HG02884 (cell line): ENCODE measurements around the gene MAP3K8.
"Not testable (repeated sequence)": the region's sequence is repeated elsewhere in the genome, so short reads cannot be mapped to it uniquely, and the experiment has no call there.

ENCODE experiments used
- ATAC-seq: cut with Tn5 transposase; IDR thresholded peaks from one replicate; pipeline ENCODE4 v1.9.1; 2021; ENCODE audit warnings: mild to moderate bottlenecking, moderate library complexity; ENCODE audit not compliant: unreplicated experiment

The MAP3K8 gene

DNA sequence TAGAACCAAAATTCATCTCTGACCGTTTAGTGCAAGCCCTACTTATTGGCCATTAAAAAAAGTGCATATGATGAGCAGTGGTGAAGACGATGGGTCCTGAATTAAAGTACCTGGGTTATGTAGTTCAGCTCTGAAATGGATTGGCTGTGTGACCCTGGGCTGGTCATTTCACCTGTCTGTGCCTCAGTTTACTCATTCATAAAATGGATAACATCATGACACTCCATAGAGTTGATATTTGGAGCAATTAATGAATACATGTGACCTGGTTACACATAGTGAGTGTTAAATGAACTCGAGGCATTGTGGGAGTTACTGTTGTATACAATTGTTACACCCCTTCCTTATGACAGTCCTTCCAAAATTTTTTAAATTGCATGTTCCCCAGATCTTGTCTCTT, 9.1 kb downstream of the MAP3K8 start:
- ATAC-seq = no peak

DNA sequence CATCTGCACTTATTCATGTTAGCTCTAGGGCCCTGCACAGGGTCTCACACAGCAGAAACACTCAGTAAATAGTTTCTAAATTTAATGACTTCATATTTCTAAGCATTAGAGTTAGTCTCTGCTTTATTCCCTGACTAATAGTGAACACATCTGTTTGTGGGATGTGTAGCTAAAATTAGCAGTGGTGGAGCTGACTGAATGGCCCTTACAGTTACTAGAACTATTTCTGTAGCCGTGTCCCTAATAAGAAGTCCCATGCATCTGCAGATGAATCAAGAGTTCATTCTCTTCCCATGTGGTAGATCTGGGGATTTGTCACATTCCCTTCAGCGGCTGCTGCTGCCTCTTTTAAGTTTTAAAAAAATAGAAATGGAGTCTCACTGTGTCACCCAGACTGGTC, 11.7 kb downstream of the MAP3K8 start:
- ATAC-seq = no peak

DNA sequence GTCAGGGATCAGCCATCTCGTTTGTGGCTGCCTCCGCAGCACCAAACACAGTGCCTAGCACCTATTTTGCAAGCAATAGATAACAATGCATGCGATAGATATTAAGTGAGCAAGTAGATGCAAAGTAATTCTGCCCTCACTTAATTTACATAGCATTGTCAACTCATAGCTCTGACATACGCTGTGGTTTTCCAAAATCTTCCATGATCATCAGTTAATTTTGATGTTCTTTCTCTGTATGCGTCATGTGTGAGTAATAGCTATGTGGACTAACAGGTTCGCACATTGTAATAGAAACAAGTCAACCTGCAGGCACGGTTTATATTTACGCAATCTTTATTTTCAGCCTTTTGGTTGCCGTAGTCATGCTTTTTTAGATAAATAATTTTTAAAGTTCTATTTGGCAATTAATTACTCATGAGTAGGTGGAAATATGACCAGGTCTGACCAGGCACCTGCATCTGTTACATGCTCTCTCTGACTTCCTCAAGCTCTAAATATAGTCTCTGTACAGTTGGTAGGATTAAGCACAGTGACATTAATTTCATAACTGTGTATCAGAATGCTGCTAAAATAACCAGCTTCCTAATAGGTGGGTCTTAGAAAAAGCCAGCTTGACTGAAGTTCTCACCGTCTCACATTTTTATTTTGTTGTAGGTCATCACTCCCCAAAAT, 13.3 kb downstream of the MAP3K8 start:
- ATAC-seq = no peak

DNA sequence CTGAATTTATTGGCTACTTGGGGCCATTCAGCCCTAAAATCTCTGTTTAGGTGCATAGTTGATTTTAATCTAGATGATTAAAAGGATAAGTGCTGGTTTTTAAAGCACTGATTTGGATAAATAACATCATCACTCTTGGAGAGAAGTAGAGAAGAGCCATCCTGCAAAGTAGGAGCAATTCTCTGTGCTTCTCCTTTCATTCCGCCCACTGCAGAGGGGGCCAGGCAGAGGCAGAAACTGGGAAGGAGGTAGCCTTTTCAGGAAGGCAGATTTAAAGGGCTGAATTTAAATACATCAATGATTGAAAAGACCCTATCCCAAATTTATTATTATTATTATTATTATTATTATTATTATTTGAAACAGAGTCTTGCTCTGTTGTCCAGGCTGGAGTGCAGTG, 14.1 kb downstream of the MAP3K8 start:
- no peak for ATAC-seq

DNA sequence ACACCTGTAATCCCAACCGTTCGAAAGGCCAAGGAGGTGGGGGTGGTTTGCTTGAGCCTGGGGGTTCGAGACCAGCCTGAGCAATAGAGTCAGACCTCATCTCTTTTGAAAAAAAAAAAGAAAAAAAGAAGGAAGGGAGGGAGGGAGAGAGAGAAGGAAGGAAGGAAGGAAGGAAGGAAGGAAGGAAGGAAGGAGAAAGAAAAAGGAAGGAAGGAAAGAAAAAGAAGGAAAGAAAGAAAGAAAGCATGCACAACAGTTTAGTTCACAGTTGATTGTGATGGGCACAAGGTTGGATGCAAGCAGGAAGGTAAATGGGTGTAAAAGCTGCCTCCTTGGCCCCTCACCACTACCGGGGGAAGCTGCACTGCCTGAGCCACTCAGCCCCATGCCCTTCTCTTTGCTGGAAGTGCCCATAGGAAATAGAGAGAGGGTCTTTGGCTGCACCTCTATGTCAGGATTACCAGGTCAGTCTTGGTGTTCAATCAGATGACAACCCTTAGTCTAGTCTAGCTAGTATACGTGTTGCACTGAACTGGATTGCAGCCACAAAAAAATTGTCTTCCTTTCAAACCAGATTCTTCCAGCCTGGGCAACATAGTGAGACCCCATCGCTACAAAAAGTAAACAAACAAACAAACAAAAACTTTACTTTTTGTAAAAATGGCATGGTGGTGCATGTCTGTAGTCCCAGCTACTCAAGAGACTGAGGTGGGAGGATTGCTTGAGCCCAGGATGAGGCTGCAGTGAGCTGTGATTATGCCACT, 20.0 kb downstream of the MAP3K8 start:
- ATAC-seq = no peak

DNA sequence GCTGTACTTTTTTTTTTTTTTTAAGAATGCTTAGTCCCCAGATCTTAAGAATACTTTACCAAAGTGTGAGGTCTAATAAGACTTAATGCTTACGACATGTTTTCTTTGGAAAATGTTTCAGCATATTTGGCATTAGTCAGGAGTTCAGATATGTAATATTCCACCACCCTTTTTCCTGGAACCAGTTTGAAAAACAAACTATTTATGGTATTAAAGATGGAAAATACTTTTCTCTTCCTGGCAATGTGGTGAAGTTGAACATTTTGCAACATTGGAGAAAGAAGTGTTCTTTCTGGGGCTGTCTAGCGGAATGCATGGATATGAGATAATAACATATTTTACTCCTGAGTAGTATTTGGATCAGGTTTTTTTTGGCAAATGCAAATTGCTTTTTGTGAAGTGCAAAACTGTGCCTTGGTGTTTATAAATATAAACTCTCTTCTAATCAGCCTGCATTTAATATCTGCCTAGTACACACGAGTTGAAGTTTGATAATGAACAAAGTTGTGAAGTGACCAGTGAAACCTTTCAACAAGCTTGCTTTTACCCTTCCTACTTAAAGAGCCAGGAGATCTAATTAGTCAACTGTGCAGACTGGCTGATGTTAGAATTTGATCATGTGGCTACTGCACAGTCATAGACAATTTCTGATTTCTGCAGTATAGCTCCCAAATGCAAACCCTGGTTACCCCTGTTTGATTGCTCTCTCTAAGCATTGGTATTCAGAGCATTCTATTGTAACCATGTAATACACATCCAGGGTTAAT, 20.9 kb downstream of the MAP3K8 start:
- no peak for ATAC-seq

DNA sequence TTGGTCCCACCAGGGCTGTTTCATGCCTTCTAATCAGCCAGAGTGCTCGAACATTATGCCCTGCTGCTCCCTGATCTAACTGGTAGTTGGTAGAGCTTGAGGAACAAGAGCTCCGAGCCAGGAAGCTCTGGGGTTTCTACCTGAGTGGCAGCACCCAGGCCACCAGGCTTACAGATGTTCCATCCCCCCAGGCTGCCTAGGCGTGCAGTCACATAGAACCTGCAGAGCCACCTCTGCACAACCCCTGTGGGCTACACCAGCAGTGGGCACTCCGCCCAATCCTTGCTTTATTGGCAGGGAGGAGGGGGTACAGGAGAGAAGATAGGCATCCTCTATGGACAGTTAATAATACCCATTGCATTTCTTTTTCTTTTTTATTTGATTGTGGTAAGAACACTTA, 21.8 kb downstream of the MAP3K8 start:
- ATAC-seq = peak; percentile 46

DNA sequence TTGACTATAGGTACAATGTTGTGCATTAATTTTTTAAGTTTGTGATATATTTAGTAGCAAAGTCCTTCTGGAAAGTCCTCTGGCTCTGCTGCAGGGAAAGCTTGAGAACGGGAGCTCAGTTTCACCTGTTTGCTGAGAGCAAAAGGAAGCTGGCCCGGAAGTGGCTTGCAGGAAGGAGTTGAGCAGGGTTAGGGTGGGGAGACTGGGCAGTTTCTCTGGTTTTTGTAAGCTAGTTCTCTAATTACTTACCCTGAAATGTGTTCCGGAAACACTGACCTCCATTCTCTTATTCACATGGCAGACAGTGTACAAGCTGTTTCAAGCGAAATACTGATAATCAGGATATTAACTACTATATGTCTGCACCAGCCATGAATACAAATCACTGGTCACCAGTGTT, 22.3 kb downstream of the MAP3K8 start:
- peak; percentile 74 for ATAC-seq

DNA sequence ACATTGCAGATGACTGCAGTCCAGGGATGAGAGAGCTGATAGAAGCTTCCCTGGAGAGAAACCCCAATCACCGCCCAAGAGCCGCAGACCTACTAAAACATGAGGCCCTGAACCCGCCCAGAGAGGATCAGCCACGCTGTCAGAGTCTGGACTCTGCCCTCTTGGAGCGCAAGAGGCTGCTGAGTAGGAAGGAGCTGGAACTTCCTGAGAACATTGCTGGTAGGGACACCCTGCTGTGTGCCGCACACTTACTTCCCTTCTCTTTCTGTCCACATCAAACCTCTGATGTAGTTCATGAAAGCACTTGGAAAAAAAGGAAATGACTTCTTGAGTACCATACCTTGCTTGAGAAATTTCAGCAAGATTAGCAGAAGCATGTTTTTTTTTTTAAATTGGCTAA, 25.3 kb downstream of the MAP3K8 start:
- ATAC-seq = no peak

DNA sequence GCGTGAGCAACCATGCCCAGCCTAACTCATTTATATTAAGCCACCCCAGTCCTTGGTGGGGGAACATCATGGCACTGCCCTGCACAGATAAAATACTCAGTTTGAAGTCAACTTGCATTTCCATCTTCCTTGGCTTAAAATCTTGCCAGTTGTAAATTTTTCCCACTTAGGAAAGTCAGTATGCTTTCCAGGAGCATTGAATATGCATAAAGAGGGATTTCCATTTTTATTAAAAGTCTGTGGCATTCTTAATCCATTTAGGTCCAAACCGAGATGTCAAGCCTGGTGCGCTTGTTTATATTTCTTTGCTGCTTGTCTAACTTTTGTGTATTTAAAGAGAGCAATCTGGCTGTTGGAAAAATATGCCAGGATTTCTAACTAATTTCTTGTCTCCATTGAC, 26.1 kb downstream of the MAP3K8 start:
- no peak for ATAC-seq

DNA sequence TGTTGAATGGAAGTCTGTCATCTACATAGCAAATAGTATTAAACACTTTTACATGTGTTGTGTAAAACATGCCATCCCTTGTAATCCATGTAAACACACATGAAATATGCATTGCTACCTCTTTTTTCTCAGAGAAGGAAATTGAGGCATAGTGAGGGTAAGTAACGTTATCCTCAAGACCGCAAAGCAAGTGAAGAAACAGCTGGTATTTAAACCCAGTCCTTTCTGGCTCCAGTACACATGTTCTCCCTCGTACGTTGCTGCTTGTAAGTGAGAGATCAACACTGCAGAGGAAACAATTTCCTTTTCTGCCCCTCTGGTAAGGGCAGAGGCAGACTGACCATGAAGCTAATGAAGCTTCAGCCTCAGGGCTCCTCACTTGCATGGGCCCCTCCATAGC, 28.5 kb downstream of the MAP3K8 start:
- ATAC-seq = no peak

DNA sequence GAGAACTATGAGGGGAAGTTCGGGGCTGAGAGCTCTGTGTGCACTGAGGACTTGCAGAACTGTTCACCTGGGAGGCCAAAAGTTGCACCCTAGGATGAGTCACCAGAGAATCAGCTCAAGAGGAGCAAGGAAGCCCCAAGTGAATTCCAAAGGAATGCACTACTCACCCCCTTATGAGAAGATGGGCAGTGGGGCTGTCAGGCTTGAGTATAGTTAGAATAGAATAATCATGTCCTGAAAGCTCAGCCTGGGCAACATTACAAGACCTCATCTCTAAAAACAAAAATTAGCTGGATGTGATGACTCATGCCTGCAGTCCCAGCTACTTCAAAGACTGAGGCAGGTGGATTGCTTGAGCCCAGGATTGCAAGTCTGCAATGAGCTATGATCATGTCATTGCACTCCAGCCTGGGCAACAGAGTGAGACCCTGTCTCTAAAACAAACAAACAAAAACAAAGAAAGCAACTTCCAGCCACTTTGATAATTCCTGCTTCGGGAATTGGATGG, 30.0 kb downstream of the MAP3K8 start:
- no peak for ATAC-seq

DNA sequence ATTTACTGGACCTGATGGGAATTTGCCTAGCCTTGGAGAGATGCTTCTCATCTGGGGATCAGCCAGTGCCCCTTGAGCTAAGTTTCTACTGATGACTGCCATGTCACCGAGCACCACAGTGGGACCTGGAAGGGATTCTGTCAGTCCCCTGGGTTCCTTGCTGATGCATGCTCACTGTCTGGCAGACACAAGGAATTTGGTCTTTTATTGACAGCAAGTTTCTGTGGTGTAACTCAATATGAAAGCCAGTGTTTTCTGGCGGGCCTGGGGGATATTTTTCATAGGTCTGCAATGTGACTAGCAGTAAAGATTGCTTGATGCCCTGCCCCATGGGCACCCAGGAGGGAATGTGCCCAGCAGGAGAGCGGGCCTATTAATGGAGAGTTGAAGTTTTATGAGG, 30.7 kb downstream of the MAP3K8 start:
- no peak for ATAC-seq

DNA sequence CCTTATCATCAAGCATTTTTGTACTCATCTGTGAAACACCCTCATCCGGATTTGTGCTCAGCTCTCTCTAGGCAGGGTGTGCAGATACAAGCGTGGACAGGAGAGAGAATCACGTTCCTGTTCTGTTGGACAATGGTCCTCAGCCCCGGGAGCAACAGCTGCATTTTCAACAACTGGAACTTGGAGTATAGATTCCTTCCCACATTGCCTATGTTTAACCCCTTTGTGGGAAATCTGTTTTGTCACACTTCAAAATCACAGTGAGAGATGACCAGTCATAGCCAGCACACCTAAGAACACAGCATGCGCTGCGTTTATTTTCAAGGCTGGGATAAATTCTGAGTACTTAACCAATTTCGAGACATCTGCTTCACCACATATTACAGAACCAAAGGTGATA, 32.5 kb downstream of the MAP3K8 start:
- no peak for ATAC-seq

DNA sequence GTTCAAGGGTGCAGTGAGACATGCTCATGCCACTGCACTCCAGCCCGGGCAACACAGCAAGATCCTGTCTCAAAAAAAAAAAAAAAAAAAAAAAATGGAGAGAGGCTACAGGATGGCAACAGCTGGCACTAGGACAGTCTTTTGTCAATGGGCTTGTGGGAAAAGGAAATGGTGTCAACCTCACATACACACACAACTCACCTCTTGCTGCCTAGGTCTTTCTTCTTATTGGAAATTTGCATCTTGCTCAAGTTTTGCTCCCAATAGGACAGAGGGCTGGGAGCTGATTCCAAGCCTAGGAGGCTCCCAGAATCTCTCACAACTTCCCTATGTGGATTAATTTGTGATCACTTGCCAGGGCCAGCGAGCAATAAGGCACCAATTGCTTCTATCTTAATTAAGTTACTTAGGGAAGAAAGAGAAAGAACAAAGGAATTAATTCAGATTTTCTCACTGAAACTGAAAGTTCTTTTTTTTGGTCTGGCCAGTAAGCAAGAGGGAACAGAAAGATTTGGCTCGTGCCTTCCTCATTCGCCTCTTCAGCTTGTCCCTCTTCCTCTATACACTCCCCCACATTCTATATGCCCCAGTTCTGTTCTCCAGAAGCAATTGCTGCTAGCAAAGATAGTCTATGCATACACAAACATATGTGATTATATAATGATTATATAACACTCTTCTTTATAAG, 33.8 kb downstream of the MAP3K8 start:
- ATAC-seq = peak; percentile 79

DNA sequence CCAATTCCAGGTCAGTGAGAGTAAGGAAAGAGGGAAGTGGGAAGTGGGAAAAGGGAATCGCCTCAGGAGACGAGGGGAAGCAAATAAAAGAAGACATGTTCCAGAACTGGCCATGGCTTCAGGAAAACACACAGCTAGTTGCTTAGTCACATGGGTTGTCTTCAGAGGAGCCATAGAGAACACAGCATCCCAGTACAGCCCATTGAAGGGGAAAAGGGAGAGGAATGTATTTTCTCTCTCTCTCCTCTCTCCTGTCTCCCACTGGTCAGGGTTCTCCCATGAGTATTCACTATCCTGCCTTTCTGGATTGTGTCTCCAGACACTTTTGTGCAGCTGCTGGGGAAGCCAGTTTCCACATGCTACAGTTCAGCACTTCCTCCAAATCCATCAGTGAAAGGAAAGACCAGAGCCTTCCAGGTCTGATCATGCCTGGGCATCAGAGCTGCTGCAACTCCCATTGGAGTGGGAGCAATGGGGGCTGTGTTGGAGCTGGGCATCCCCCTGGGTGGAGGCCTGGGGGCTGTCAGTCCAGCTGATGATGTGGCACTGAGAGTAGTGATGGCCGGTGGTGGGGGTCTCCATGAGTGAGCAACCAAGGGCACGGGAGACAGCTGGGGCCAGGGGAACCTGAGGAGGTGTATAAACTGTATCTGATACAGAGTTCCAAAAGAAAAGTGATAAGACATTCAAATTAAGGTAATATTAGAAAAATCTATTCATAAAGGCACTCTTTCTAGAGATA, 38.6 kb downstream of the MAP3K8 start:
- no peak for ATAC-seq

DNA sequence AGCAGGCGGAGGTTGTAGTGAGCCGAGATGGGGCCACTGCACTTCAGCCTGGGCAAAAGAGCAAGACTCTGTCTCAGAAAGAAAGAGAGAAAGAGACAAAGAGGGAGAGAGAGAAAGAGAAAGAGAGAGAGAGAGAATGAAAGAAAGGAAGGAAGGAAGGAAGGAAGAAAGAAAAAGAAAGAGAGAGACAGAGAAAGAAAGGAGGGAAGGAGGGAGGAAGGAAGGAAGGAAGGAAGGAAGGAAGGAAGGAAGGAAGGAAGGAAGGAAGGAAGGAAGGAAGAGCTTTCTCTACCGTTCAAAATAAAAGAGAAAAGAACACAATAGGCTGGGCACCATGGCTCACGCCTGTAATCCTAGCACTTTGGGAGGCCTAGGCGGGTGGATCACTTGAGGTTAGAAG, 41.5 kb downstream of the MAP3K8 start:
- not testable (repeated sequence) for ATAC-seq

DNA sequence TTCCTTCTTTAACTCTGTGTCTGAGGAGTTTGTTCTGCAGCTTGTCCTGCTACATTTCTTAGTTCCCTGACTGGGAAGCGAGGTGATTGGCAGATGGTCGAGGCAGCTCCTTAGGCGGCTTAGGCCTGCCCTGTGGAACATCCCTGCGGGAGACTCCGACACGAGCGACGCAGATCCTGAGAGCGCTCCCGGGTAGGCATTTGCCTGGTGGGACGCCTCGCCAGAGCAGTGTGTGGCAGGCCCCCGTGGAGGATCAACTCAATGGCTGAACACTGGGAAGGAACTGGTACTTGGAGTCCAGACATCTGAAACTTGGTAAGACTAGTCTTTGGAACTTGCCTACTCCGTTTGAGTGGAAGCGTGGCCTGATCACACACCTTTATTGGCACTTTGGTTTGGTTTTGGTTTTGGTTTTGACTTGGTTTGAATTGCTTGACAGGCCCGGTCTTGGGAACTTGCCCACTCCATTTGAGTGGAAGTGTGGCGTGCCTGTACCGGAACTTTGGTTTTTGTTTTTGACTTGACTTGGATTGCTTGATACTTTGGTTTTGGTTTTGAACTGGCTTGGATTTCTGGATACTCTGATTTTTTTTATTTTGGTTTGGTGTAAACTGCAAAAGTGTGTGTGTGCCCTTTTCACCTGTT, 42.6 kb downstream of the MAP3K8 start:
- ATAC-seq = no peak

DNA sequence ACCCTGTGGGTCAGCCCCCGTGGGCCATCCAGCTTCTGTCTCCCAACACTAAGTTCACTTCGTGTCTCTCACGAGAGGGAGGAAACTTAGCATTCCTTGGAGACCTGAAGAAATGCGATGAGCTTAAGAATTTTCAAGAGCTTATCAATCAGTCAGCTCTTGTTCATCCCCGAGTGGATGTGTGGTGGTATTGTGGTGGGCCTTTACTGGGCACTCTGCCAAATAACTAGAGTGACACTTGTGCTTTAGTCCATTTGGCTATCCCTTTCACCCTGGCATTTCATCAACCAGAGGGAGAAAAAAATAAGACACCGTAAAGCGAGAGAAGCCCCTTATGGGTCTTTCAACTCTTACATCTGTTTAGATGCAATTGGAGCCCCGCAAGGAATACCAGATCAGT, 45.5 kb downstream of the MAP3K8 start:
- ATAC-seq = not testable (repeated sequence)

DNA sequence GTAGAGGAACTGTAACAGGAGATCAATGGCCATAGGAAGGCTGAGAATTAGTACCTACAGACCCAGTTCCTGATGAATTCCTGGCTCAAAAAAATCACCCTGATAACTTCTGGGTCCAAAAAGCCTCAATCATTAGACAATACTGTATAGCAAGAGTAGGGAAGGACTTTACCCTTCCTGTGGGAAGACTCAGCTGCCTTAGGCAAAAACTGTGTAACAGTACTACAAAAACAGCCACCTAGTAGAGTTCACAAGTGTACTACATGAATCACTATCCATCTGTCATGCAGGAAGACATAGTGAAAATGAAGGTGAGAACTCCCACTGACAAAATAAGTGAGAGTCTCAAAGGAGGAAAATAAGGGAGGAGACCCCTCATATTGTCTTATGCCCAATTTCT, 47.6 kb downstream of the MAP3K8 start:
- no peak for ATAC-seq
